ENCODE results near the gene HOXC9. TPM values are rescaled to one million over a fixed set of nuclear protein-coding genes. Genes with fewer than 3 reads are reported as not detected.

The HOXC9 gene
- total RNA-seq, 1 experiment from 2014 or later = not detected

DNA sequence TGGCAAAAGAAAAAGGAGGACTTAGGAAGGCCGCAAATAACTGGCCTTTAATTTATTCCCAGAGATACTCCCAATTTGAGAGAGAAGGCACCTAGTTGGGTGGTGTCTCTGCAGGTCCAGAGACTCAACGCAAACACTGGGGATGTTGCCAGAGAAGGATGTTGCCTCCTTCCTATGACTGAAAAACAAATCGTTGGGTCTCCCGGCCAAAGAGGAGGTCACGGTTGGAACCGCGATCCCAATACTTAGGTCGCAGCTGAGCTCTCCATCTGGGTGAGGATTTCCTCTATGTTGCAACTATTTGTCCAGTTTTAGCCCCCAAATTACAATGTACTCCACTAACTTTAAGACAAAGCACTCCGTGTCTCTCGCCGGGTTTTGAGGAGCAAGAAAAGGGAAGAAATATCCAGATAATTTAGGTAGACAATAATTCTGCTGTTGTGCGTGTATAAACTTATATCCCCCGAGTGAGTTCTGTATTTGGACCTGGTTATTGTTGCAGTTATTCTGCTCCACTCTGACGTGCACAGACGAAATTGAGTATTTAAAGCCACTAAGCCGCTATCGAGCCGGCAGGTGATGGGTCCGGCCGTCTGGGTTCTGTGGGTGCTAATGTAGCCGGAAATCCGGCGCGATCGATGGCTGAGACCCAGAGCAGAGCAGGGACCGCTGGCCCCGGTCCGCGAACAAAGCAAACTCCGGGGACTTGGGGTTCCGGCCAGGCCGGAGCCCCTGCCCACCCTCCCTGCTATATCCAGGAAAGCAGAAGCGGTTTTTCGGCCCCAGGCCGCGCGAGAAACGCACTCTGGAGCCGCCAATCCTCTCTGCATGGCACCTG is 39.6 kb upstream of the HOXC9 start:
- Histone ChIP-seq H3K79me1 (ENCODE audit: insufficient read depth, low read depth, low read length, poor library complexity, severe bottlenecking) (no peaks in the 10 kb centered on the region), H3K4me1 (ENCODE audit: insufficient read depth, low read length) (no peaks in the 10 kb centered on the region), H2AK5ac (ENCODE audit: insufficient read length, low read length) (no peak overlapping the region), H3K14ac (ENCODE audit: insufficient read depth, low read length) (no peak overlapping the region), H2BK12ac (ENCODE audit: insufficient read length, low read depth, low read length) (no peak overlapping the region), H3K9me3 (ENCODE audit: control insufficient read depth, low read depth, low read length) (no peaks in the 10 kb centered on the region), H3K4ac (ENCODE audit: low read depth, low read length) (no peak overlapping the region), H2BK20ac (ENCODE audit: low read depth, low read length, poor library complexity, severe bottlenecking) (no peak overlapping the region), H3K23ac (ENCODE audit: insufficient read length, low read depth, low read length) (no peak overlapping the region), H3K27ac (ENCODE audit: insufficient read length, low read depth, low read length) (no peak overlapping the region), H2BK15ac (ENCODE audit: low read depth, low read length) (no peak overlapping the region), H2BK5ac (ENCODE audit: insufficient read length, low read length) (no peak overlapping the region), H3K18ac (ENCODE audit: insufficient read length, low read depth, low read length) (no peak overlapping the region), H3T11ph (ENCODE audit: low read length) (no peak overlapping the region), H3K23me2 (ENCODE audit: insufficient read length, low read depth, low read length, poor library complexity, severe bottlenecking) (no peaks in the 10 kb centered on the region), H3K4me2 (ENCODE audit: insufficient read depth, insufficient read length, low read length) (no peak overlapping the region), H4K20me1 (ENCODE audit: control insufficient read depth, insufficient read depth, insufficient read length) (no peaks in the 10 kb centered on the region), H3K79me2 (ENCODE audit: insufficient read depth, low read length) (no peaks in the 10 kb centered on the region), H2AFZ (ENCODE audit: low read length) (no peak overlapping the region), H4K8ac (replicated peaks; ENCODE audit: insufficient read length, low read depth, low read length) (no peak overlapping the region), H4K91ac (ENCODE audit: insufficient read length, low read depth, low read length) (no peak overlapping the region), H3K27me3 (ENCODE audit: insufficient read depth, low read length) (peaks cover 100% of the 10 kb centered on the region), H3K9ac (ENCODE audit: extremely low read depth, insufficient read length, low read length) (no peak overlapping the region), H2BK120ac (ENCODE audit: low read depth, low read length, poor library complexity, severe bottlenecking) (no peak overlapping the region), H4K5ac (ENCODE audit: insufficient read length, low read depth, low read length) (no peak overlapping the region), H3K56ac (ENCODE audit: insufficient read length, low read depth, low read length) (no peak overlapping the region)
- Mint-ChIP-seq H3K27ac (no peak overlapping the region; a peak in 1 of 7 replicates), H3K4me1 (peaks cover under 1 to 6% of the 10 kb centered on the region in 2 experiments; a peak in 3 of 4 replicates), H3K27me3 (ENCODE audit: low read depth) (peaks cover 100% of the 10 kb centered on the region), H3K4me3 (no peak overlapping the region), H3K36me3 (ENCODE audit: insufficient read depth in 1 of 3, low read depth in 3 of 3) (no peaks in the 10 kb centered on the region; a peak in 2 of 7 replicates), H3K9me3 (peaks cover 0 to 8% of the 10 kb centered on the region in 2 experiments; a peak in 2 of 5 replicates)
- TF ChIP-seq, protein P1, sequence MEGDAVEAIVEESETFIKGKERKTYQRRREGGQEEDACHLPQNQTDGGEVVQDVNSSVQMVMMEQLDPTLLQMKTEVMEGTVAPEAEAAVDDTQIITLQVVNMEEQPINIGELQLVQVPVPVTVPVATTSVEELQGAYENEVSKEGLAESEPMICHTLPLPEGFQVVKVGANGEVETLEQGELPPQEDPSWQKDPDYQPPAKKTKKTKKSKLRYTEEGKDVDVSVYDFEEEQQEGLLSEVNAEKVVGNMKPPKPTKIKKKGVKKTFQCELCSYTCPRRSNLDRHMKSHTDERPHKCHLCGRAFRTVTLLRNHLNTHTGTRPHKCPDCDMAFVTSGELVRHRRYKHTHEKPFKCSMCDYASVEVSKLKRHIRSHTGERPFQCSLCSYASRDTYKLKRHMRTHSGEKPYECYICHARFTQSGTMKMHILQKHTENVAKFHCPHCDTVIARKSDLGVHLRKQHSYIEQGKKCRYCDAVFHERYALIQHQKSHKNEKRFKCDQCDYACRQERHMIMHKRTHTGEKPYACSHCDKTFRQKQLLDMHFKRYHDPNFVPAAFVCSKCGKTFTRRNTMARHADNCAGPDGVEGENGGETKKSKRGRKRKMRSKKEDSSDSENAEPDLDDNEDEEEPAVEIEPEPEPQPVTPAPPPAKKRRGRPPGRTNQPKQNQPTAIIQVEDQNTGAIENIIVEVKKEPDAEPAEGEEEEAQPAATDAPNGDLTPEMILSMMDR (conservative IDR thresholded peaks at IDR 0.05) = no peak
- WGBS (ENCODE audit: extremely low coverage, insufficient read length, low lambda C conversion rate) = no CpG with 5 or more reads among the region's 39 CpGs
- no peak for DNase-seq
